Neutrophil (primary cell): ENCODE measurements around the gene TACR1.
"Not testable (repeated sequence)": the region's sequence is repeated elsewhere in the genome, so short reads cannot be mapped to it uniquely, and the experiment has no call there.

ENCODE experiments used
- H3K27ac ChIP-seq: fragments of 200-600 bp; sonication (generic); 2 replicates; pipeline ENCODE4 v1.5.1; 2016; ENCODE audit warnings: mild to moderate bottlenecking, moderate library complexity
- H3K27me3 ChIP-seq: fragments of 200-600 bp; sonication (generic); 2 replicates; pipeline ENCODE4 v1.6.0; 2016; ENCODE audit warnings: mild to moderate bottlenecking
- H3K36me3 ChIP-seq: fragments of 200-600 bp; sonication (generic); 2 replicates; pipeline ENCODE4 v1.5.1; 2017
- H3K4me1 ChIP-seq, 2 experiments: fragments of 200-600 bp in 1 of 2; sonication (generic) in 1 of 2; 1 replicate in 1 of 2; 2 replicates in 1 of 2; pipeline versions ENCODE4 v1.5.1 to v1.6.1; 2013 to 2016; ENCODE audit warnings: low read depth in 1 of 2, low read length in 1 of 2, mild to moderate bottlenecking in 1 of 2, moderate library complexity in 1 of 2; ENCODE audit not compliant: control insufficient read depth in 1 of 2, insufficient read depth in 1 of 2
- H3K4me3 ChIP-seq, 2 experiments: fragments of 200-600 bp in 1 of 2; sonication (generic) in 1 of 2; 1 replicate in 1 of 2; 2 replicates in 1 of 2; pipeline ENCODE4 v1.5.1; 2013 to 2016; ENCODE audit warnings: low read depth in 1 of 2, low read length in 1 of 2, mild to moderate bottlenecking in 1 of 2, moderate library complexity in 1 of 2
- H3K9me3 ChIP-seq: fragments of 200-600 bp; sonication (generic); 2 replicates; pipeline ENCODE4 v1.5.1; 2016
- TF ChIP-seq, protein P1 (sequence below): fragments of 200-600 bp; sonication (generic); IDR thresholded peaks from 2 replicates; pipeline ENCODE4 v1.5.1; 2016; ENCODE audit warnings: antibody characterized with exemption

Gene TACR1, protein sequence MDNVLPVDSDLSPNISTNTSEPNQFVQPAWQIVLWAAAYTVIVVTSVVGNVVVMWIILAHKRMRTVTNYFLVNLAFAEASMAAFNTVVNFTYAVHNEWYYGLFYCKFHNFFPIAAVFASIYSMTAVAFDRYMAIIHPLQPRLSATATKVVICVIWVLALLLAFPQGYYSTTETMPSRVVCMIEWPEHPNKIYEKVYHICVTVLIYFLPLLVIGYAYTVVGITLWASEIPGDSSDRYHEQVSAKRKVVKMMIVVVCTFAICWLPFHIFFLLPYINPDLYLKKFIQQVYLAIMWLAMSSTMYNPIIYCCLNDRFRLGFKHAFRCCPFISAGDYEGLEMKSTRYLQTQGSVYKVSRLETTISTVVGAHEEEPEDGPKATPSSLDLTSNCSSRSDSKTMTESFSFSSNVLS

DNA sequence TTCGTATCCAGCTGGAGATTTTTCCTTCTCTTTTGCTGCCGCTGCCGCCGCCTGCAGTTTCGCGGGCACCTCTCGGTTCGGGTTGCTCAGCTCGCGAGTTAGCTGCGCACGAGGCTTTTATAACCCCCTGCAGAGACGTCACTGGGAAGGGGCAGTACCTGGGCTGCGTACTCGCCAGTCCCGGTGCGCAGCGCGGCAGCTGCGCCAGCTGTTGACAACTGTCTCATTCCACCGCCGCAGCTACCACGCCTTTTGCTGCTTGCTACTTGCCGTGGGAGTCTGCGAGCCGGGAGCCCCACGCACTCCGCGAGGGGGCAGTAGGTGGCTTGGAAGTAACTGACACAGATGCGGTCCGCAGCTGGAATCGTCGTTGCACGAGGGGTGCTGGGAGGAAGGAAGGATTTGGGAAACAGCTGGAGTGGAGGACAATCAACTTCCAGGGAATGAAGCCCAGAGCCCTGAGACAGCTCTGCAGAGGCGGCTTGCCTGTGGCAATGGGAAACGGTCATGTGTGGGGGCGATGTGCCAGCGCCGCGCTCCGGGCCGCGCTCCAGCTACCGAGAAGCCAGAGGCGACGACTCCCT lies at the start of gene TACR1:
Gene TACR1, minus strand, starts transcription at position 93 of the 584 bp plus-strand sequence. CDS start 586 bp downstream, outside the sequence.
- H3K27ac ChIP-seq: no peak within 1 kb of the TSS
- H3K36me3 ChIP-seq: no peaks in the 10 kb centered on the region
- H3K27me3 ChIP-seq: peaks cover 94% of the 10 kb centered on the region
- TF ChIP-seq, protein P1, sequence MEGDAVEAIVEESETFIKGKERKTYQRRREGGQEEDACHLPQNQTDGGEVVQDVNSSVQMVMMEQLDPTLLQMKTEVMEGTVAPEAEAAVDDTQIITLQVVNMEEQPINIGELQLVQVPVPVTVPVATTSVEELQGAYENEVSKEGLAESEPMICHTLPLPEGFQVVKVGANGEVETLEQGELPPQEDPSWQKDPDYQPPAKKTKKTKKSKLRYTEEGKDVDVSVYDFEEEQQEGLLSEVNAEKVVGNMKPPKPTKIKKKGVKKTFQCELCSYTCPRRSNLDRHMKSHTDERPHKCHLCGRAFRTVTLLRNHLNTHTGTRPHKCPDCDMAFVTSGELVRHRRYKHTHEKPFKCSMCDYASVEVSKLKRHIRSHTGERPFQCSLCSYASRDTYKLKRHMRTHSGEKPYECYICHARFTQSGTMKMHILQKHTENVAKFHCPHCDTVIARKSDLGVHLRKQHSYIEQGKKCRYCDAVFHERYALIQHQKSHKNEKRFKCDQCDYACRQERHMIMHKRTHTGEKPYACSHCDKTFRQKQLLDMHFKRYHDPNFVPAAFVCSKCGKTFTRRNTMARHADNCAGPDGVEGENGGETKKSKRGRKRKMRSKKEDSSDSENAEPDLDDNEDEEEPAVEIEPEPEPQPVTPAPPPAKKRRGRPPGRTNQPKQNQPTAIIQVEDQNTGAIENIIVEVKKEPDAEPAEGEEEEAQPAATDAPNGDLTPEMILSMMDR: no peak
- H3K4me1 ChIP-seq: no peaks in the 10 kb centered on the region
- no peak within 1 kb of the TSS for H3K4me3 ChIP-seq
- H3K9me3 ChIP-seq: no peaks in the 10 kb centered on the region

DNA sequence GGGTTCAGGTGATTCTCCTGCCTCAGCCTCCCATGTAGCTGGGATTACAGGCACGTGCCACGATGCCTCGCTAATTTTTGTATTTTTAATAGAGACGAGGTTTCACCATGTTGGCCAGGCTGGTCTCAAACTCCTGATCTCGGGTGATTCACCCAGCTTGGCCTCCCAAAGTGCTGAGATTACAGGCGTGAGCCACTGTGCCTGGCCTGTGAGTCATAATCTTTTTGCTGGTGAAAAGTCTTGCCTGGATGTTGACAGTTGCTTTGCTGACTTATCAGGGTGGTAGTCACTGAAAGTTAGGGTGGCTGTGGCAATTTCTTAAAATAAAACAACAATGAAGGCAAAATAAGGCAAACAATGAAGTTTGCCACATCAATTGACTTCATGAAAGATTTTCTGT lies 49.3 kb upstream of the TACR1 start:
- H3K9me3 ChIP-seq, H3K27ac ChIP-seq: not testable (repeated sequence)

DNA sequence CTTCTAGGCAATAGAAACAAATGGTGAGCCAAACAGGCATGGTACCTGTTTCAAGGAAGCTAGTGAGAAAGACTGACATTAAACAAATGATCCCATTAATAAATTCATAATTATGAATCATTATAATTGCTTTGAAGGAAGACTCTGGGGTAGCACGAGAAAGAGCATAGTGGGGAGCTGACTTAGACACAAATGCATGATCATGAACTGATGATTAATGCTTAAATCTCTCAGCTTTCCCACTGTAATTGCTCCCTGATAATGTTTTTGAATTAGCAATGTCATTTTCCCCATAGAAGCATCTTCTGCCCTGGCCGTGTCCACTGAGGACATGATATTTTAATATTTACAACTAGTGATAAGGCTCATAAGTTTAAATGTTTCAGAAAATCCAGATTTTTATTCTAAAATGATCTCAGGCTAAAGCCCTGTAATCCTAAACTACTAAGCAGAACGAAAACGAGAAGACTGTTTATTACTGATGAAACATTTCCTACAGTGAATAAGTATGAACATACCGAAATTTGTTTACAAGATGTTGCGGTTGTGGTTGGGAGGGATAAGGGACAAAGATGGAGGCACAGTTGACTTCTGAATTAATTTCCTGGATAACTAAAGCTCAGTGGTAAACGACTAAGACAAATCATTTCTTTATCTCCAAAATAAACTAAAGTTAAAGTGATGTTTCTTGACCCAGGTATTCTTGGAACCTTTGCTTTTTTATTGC lies 47.3 kb upstream of the TACR1 start:
- no peaks in the 10 kb centered on the region for H3K27me3 ChIP-seq
- H3K4me1 ChIP-seq: no peaks in the 10 kb centered on the region
- H3K27ac ChIP-seq: no peak overlapping the region
- H3K4me3 ChIP-seq: no peak overlapping the region
- no peaks in the 10 kb centered on the region for H3K36me3 ChIP-seq
- TF ChIP-seq, protein P1: no peak
- H3K9me3 ChIP-seq: no peaks in the 10 kb centered on the region

More for the DNA sequence above, 49.3 kb upstream of the TACR1 start:
- H3K36me3 ChIP-seq, H3K4me1 ChIP-seq, H3K27me3 ChIP-seq, H3K4me3 ChIP-seq: not testable (repeated sequence)

DNA sequence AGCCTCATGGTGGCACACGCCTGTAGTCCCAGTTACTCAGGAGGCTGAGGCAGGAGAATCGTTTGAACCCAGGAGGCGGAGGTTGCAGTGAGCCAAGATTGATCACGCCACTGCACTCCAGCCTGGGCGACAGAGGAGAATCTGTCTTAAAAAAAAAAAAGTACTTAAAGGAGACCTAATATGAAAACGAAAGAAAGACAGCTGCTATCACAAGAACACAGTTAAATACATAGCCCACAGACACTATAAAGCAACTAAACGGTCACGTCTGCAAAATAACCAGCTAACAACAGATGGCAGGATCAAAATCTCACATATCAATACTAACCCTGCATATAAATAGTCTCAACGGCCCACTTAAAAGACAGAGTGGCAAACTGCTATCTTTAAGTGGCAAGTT lies 43.9 kb upstream of the TACR1 start:
- Histone ChIP-seq H3K27ac (no peak overlapping the region), H3K4me1 (no peaks in the 10 kb centered on the region), H3K36me3 (no peaks in the 10 kb centered on the region), H3K27me3 (no peaks in the 10 kb centered on the region), H3K4me3 (no peak overlapping the region), H3K9me3 (no peaks in the 10 kb centered on the region)
- TF ChIP-seq, protein P1: no peak

DNA sequence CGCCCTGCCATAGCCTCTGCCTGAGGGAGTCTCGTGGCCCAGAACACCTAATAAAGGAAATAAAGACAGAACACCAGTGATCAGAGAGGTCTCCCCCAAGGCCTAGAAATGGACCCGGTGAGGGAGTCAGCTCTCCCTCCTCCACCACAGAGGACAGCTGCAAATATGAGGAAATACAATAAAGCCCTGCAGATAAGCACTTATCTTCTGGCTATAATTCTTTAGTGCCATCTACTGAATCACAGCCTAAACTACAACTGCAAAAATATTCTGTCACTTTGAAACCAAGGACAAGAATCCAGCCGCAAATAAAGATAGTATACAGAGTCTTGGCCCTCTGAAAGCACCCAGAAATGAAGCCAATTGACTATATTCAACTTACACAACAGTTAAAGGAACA lies 42.4 kb upstream of the TACR1 start:
- Histone ChIP-seq H3K27ac (no peak overlapping the region), H3K4me3 (no peak overlapping the region), H3K9me3 (no peaks in the 10 kb centered on the region), H3K27me3 (no peaks in the 10 kb centered on the region), H3K4me1 (no peaks in the 10 kb centered on the region), H3K36me3 (no peaks in the 10 kb centered on the region)
- TF ChIP-seq, protein P1: no peak
